Lower leg skin (tissue), 4 donors: ENCODE measurements around the gene AOPEP. TPM values are rescaled to one million over a fixed set of nuclear protein-coding genes. Genes with fewer than 3 reads are reported as not detected.
A peak's percentile ranks its signal among the peaks of the same experiment; 100 is the strongest.

Experiments
- DNase-seq, 2 donors: peaks; one replicate each; pipeline ENCODE4 v3.0.0-alpha.2; 2019; ENCODE audit warnings: low spot score in 2 of 2
- H3K4me3 ChIP-seq: fragments of 200-600 bp; sonication (generic); 2 replicates; pipeline ENCODE4 v1.5.1; 2017; ENCODE audit warnings: mild to moderate bottlenecking, low read depth; ENCODE audit not compliant: poor library complexity, severe bottlenecking
- CTCF ChIP-seq, 3 donors: fragments of 450-650 bp; IDR thresholded peaks; one replicate each; pipeline ENCODE4 v1.5.1; 2016; ENCODE audit warnings: antibody characterized with exemption in 3 of 3, mild to moderate bottlenecking in 3 of 3, moderate library complexity in 2 of 3
- POLR2A ChIP-seq, 2 donors: fragments of 450-650 bp; IDR thresholded peaks; one replicate each; pipeline ENCODE4 v1.6.1; 2016 to 2017; ENCODE audit warnings: antibody characterized with exemption in 2 of 2, mild to moderate bottlenecking in 1 of 2, moderate library complexity in 1 of 2
- WGBS, 2 donors: methylation state at CpG; one replicate each; pipeline ENCODE4 v1.1.5; 2018; 5-methylcytosine and 5-hydroxymethylcytosine counted together
- intact Hi-C: fragments of 100-400 bp; cut with DNase I; formaldehyde crosslinking; loops from one replicate; pipeline ENCODE4 v1.15.0; 2023; ENCODE audit warnings: low total_unique reads
- total RNA-seq, 4 donors: library from RNA; depleted of rRNA; stranded (reverse); fragments of >200 nt; gene quantifications; one replicate each; pipeline ENCODE4 v1.1.0, GENCODE V29; 2016

Gene AOPEP
- total RNA-seq, 4 donors from 2014 or later = 66.3 to 136 (median 118) TPM

- no peak for TF ChIP-seq CTCF (IDR thresholded peaks at IDR 0.05)
- no peak for TF ChIP-seq POLR2A (IDR thresholded peaks at IDR 0.05)
- DNase-seq = no peak
- intact Hi-C loops = no loop called here
- H3K4me3 ChIP-seq = no peak overlapping the region
- WGBS, 2 donors = 70 to 75% methylated on average over 5 of the region's 5 CpGs
Measured at GRCh38 chr9:94931740-94932139, 205.2 kb downstream of the AOPEP start.

GRCh38 chr9:94932652-94933510 lies 206.4 kb downstream of the AOPEP start:
- 84 to 91% methylated on average over 12 of the region's 12 CpGs for WGBS, 2 donors
- TF ChIP-seq CTCF (IDR thresholded peaks at IDR 0.05) (no peak), POLR2A (IDR thresholded peaks at IDR 0.05) (no peak)
- intact Hi-C loops = no loop called here
- H3K4me3 ChIP-seq = no peak overlapping the region
- DNase-seq = peak in 1 of 2 donors; percentile 74

GRCh38 chr9:94933511-94933828 lies 207.0 kb downstream of the AOPEP start:
- TF ChIP-seq CTCF (IDR thresholded peaks at IDR 0.05) (no peak), POLR2A (IDR thresholded peaks at IDR 0.05) (no peak)
- intact Hi-C loops = no loop called here
- H3K4me3 ChIP-seq = no peak overlapping the region
- DNase-seq = no peak
- WGBS, 2 donors = 93 to 96% methylated on average over 3 of the region's 3 CpGs

- intact Hi-C loops = no loop called here
- WGBS, 2 donors = 89 to 91% methylated on average over 9 of the region's 9 CpGs
- TF ChIP-seq POLR2A (IDR thresholded peaks at IDR 0.05) (no peak), CTCF (IDR thresholded peaks at IDR 0.05) (no peak)
- no peak overlapping the region for H3K4me3 ChIP-seq
- DNase-seq = peak in 1 of 2 donors; percentile 63
Measured at GRCh38 chr9:94934816-94935328, 208.4 kb downstream of the AOPEP start.

GRCh38 chr9:94935396-94935795 lies 208.9 kb downstream of the AOPEP start:
- 92 to 97% methylated on average over 6 of the region's 6 CpGs for WGBS, 2 donors
- H3K4me3 ChIP-seq = no peak overlapping the region
- peak in 1 of 2 donors; percentile 74 for DNase-seq
- TF ChIP-seq CTCF (IDR thresholded peaks at IDR 0.05) (no peak), POLR2A (IDR thresholded peaks at IDR 0.05) (no peak)
- intact Hi-C loops = no loop called here
